ENCODE results near the gene PHF21B. TPM values are rescaled to one million over a fixed set of nuclear protein-coding genes. Genes with fewer than 3 reads are reported as not detected.

PHF21B gene
- total RNA-seq, 1 experiment from 2014 or later = 4.5 TPM

DNA sequence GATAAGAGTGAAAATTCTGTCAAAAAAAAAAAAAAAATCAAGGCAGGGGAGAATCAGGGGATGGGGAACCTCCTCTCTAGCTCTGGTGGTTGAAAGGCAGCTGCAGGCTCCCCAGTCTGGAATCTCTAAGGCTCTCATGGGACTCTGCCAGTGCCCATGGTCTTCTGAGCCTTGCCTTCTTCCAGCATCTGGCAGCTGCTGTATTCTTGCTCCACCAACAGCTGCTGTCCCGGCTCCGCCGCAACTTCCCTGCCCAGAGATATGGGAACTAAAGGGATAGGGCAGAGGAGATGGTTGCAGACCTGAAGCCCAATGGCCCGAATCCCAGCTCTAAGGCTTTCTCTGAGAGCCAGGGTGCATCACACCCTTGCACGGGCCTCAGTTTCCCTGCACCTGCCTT, 49.5 kb upstream of the PHF21B start (continued):
- TF ChIP-seq SIN3A (IDR thresholded peaks at IDR 0.05; ENCODE audit: borderline replicate concordance, insufficient read depth, low read depth, low read length) = no peak

DNA sequence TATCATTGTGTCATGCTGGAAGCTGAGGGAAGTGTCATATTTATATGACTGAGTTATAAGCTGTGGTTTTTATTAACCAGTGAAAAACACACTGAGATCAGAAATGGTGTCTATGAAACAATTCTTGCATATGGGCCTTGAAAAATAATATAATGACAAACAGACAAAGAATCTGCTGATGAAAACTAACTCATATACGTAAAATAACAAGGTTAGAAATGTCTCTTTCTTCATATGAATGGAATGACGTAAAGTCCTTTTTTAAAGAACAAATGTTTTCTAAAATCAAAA, 48.8 kb upstream of the PHF21B start:
- intact Hi-C loops (cut with micrococcal nuclease; ENCODE audit: unreplicated experiment) = no loop called here
- ChIA-PET POLR2A (no interaction called here), CTCF (no interaction called here)

DNA sequence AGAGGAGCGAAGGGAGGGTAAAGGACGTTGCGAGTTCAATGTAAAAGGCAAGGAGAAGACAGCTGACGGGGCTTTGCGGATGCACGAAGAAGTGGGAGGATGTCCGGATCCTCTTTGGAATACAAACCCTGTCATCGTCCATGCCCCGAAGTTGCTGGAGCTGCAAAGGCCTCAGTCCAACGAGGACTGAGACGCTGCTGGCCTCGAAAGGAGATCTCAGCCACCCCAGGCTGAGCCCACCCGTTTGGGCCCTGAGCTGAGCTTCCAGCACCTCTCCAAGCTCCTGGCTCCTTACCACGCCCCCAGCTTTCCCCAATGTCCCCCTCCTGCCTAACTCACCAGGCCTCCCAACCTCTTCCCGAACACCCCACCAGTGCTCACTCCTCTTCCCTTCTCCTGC, 46.1 kb upstream of the PHF21B start:
- Histone ChIP-seq H3K4me1 (ENCODE audit: control insufficient read depth, insufficient read depth, low read length) (no peaks in the 10 kb centered on the region), H3K27ac (ENCODE audit: low read length) (no peak overlapping the region), H3K36me3 (ENCODE audit: control insufficient read depth, insufficient read depth, low read length) (no peaks in the 10 kb centered on the region), H3K27me3 (ENCODE audit: control insufficient read depth, insufficient read depth, low read length) (no peaks in the 10 kb centered on the region), H3K9me3 (ENCODE audit: control insufficient read depth, insufficient read depth, low read depth, low read length) (no peaks in the 10 kb centered on the region), H3K4me3 (ENCODE audit: low read depth in 2 of 2, low read length in 2 of 2) (no peak overlapping the region)
- intact Hi-C loops (cut with micrococcal nuclease; ENCODE audit: unreplicated experiment) (no loop called here), in situ Hi-C loops (cut with HindIII; ENCODE audit: low pct_unique_long_range_greater_than_20kb, low sequenced_read_pairs) (no loop called here)
- TF ChIP-seq, protein P1, sequence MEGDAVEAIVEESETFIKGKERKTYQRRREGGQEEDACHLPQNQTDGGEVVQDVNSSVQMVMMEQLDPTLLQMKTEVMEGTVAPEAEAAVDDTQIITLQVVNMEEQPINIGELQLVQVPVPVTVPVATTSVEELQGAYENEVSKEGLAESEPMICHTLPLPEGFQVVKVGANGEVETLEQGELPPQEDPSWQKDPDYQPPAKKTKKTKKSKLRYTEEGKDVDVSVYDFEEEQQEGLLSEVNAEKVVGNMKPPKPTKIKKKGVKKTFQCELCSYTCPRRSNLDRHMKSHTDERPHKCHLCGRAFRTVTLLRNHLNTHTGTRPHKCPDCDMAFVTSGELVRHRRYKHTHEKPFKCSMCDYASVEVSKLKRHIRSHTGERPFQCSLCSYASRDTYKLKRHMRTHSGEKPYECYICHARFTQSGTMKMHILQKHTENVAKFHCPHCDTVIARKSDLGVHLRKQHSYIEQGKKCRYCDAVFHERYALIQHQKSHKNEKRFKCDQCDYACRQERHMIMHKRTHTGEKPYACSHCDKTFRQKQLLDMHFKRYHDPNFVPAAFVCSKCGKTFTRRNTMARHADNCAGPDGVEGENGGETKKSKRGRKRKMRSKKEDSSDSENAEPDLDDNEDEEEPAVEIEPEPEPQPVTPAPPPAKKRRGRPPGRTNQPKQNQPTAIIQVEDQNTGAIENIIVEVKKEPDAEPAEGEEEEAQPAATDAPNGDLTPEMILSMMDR (IDR thresholded peaks at IDR 0.05) = no peak
- TF ChIP-seq POLR2AphosphoS5 (IDR thresholded peaks at IDR 0.05; ENCODE audit: low read depth, low read length) (no peak), SIN3A (IDR thresholded peaks at IDR 0.05; ENCODE audit: borderline replicate concordance, insufficient read depth, low read depth, low read length) (no peak), TCF7L2 (IDR thresholded peaks at IDR 0.05; ENCODE audit: low read depth, low read length) (no peak)
- TF ChIP-seq, protein P2, sequence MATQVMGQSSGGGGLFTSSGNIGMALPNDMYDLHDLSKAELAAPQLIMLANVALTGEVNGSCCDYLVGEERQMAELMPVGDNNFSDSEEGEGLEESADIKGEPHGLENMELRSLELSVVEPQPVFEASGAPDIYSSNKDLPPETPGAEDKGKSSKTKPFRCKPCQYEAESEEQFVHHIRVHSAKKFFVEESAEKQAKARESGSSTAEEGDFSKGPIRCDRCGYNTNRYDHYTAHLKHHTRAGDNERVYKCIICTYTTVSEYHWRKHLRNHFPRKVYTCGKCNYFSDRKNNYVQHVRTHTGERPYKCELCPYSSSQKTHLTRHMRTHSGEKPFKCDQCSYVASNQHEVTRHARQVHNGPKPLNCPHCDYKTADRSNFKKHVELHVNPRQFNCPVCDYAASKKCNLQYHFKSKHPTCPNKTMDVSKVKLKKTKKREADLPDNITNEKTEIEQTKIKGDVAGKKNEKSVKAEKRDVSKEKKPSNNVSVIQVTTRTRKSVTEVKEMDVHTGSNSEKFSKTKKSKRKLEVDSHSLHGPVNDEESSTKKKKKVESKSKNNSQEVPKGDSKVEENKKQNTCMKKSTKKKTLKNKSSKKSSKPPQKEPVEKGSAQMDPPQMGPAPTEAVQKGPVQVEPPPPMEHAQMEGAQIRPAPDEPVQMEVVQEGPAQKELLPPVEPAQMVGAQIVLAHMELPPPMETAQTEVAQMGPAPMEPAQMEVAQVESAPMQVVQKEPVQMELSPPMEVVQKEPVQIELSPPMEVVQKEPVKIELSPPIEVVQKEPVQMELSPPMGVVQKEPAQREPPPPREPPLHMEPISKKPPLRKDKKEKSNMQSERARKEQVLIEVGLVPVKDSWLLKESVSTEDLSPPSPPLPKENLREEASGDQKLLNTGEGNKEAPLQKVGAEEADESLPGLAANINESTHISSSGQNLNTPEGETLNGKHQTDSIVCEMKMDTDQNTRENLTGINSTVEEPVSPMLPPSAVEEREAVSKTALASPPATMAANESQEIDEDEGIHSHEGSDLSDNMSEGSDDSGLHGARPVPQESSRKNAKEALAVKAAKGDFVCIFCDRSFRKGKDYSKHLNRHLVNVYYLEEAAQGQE (IDR thresholded peaks at IDR 0.05; ENCODE audit: insufficient read depth in 1 of 2, low read depth in 2 of 2, low read length in 1 of 2) = no peak
- CTCF ChIA-PET = no interaction called here
- BruUV-seq (replicated peaks) = no TSS peak
- POLR2A ChIA-PET = no interaction called here
- ATAC-seq (no peak), DNase-seq (ENCODE audit: low read depth, low spot score) (no peak)

More for the DNA sequence above, 48.8 kb upstream of the PHF21B start:
- no peak overlapping the region for H3K4me3 ChIP-seq (ENCODE audit: low read depth in 2 of 2, low read length in 2 of 2)
- no TSS peak for BruUV-seq (replicated peaks)
- H3K27ac ChIP-seq (ENCODE audit: low read length) = no peak overlapping the region
- in situ Hi-C loops (cut with HindIII; ENCODE audit: low pct_unique_long_range_greater_than_20kb, low sequenced_read_pairs) = no loop called here
- no peak for DNase-seq (ENCODE audit: low read depth, low spot score)
- H3K4me1 ChIP-seq (ENCODE audit: control insufficient read depth, insufficient read depth, low read length) = no peaks in the 10 kb centered on the region
- H3K9me3 ChIP-seq (ENCODE audit: control insufficient read depth, insufficient read depth, low read depth, low read length) = no peaks in the 10 kb centered on the region
- ATAC-seq = no peak
- TF ChIP-seq, protein P2 (IDR thresholded peaks at IDR 0.05; ENCODE audit: insufficient read depth in 1 of 2, low read depth in 2 of 2, low read length in 1 of 2) = no peak
- no peak for TF ChIP-seq POLR2AphosphoS5 (IDR thresholded peaks at IDR 0.05; ENCODE audit: low read depth, low read length)
- TF ChIP-seq, protein P1 (IDR thresholded peaks at IDR 0.05) = no peak
- no peak for TF ChIP-seq TCF7L2 (IDR thresholded peaks at IDR 0.05; ENCODE audit: low read depth, low read length)
- TF ChIP-seq SIN3A (IDR thresholded peaks at IDR 0.05; ENCODE audit: borderline replicate concordance, insufficient read depth, low read depth, low read length) = no peak
- no peaks in the 10 kb centered on the region for H3K27me3 ChIP-seq (ENCODE audit: control insufficient read depth, insufficient read depth, low read length)
- H3K36me3 ChIP-seq (ENCODE audit: control insufficient read depth, insufficient read depth, low read length) = no peaks in the 10 kb centered on the region
